ENCODE data around the gene NCKAP5.

GRCh38 chr2:133097666-133098065, 470.6 kb downstream of the NCKAP5 start:
- no peak for TF ChIP-seq CTCF (conservative IDR thresholded peaks at IDR 0.05)
- TF ChIP-seq EZH2 (IDR thresholded peaks at IDR 0.05; ENCODE audit: low read depth) = no peak
